Activated CD8-positive, alpha-beta memory T cell treated with anti-CD3 and anti-CD28 coated beads for 48 hours (primary cell): ENCODE data around the gene IL37.
"Not testable (repeated sequence)": the region's sequence is repeated elsewhere in the genome, so short reads cannot be mapped to it uniquely, and the experiment has no call there.

Experiments used
- DNase-seq, 3 experiments: peaks; one replicate each; pipeline ENCODE4 v3.0.0-alpha.2; 2020; ENCODE audit warnings: low read depth in 2 of 3, low spot score in 2 of 3

IL37 gene

DNA sequence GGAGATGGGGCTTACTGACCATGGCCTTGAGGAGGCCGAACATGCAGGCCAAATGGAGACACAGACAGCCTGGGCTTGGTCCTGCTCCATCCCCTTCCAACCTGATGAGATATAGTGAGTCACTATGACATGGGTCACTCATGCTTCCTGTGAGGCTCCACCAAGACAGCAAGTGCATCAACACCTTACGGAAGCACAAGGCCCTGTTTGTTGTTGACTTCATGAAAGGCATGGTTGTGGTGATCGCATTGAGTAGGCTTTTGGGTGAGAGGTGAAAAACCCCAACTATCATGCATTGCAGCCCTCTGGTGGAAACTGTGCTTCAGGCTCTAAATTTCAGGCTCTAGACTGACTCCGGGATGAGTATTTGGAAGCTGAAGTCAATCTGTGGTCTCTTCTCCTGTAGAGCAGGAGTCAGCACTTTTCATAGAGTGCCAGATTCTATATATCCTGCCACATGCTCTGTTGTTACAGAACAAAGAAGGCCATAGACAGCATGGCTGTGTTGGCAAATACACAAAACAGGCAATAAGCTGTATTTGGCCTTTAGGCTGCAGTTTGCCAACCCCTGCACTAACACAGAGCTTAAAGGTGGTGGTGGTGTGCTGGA, 10.1 kb downstream of the IL37 start:
- DNase-seq, result no peak

DNA sequence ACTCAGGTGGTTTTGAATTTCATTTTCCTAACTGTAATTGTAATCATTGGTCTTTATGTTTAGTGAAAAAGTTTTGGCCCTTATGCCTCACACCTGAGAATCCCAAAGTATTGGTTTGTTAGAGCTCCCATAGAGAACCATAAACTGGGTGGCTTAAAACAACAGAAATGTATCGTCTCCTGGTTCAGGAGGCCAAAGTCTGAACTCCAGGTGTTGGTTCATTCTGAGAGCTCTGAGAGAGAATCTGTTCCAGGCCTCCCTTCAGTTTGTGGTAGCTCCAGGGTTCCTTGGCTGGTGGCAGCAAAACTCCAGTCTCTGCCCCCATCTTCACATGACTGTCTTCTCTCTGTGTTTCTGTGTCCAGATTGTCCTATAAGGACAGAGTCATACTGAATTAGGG, 11.0 kb downstream of the IL37 start:
- DNase-seq, result no peak

DNA sequence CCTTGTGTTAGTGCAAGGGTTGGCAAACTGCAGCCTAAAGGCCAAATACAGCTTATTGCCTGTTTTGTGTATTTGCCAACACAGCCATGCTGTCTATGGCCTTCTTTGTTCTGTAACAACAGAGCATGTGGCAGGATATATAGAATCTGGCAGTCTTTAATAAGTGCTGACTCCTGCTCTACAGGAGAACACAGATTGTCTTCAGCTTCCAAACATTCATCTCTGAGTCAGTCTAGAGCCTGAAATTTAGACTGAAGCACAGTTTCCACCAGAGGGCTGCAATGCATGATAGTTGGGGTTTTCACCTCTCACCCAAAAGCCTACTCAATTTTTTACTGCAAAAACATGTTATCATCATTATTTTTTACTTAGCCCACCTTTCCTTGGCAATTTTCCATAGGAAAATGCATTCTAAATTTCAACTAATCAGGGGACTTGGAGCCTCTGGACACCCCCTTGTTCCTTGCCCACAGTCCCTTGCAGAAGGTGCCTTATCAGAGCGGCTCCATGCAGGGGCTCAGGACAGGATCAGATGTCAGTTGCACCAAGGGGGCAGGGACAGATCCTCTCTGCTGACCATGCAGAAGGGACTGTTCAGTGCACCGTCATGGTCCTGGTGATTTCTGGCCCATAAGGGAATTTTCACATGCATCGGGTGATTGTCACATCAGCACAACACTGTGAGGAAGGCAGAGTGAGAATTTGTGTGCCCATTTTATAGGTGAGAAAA, 12.4 kb downstream of the IL37 start:
- DNase-seq, result no peak

DNA sequence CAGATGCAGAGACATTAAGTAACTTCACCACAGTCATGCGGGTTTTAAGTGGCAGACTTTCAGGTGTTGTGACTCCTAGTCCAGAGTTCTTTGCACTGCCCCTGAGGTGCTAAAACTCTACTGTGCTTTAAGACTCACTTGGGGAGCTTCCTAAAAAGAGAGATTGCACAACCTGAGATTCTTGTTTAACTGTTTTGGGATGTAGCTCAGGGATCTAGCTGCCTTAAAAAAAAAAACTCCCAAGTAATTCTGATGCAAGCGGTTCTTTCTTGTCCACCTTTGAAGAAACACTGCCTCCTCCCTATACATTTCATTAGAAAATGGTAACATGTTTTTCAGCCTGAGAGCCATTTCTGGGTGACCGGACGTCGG, 13.0 kb downstream of the IL37 start:
- no peak for DNase-seq

DNA sequence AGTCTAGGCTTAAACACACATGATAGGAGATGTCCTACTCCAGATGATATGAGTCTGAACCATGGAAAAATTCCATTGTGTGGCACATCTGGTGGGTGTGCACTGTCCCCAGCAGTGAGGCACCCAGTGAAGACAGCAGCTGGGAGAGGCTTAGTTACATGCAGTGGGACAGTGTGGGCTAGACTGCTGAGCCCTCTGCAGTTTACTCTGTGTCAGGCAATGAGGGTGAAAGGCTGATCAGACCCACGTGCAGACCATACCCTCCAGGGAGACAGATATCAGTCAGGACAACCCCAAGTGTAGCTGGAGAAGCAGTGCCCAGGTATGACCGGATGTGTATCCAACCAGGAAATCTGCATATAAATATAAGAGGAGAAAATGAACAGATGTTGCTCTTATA, 13.4 kb downstream of the IL37 start:
- DNase-seq, result no peak

DNA sequence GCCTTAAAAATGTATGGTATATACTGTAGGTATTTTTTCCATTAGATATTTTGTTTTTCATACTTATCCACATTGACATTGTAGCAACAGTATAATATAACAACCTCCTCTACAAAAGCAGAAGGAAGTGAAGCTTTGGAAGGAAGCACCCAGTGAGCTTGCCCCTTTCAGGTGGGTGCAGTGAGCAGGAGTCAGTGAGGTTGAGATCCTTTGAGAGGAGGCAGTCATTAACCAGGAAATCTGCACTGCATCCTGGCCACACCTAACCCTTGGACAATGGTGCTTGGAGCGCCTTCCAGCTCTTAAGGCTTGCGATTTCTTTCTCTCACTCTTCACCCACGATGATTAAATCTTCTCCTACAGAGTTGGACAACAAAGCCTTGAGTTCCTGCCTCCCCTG, 13.9 kb downstream of the IL37 start:
- DNase-seq, result no peak

DNA sequence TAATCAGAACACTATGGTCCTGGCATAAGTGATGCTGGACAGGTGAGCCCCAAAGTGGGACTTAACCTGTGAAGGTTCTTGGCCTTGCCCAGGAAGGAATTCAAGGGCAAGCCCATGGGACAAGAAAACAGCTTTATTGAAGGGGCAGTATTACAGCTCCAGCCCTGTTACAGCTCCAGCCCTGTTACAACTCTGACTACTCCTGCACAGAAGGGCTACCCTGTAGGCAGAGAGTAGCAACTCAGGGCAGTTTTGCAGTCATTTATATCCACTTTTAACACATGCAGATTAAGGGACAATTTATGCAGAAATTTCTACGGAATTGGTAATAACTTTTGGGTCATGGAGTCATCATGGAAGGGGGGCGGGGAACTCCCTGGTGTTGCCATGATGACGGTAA, 15.7 kb downstream of the IL37 start:
- DNase-seq, result no peak

DNA sequence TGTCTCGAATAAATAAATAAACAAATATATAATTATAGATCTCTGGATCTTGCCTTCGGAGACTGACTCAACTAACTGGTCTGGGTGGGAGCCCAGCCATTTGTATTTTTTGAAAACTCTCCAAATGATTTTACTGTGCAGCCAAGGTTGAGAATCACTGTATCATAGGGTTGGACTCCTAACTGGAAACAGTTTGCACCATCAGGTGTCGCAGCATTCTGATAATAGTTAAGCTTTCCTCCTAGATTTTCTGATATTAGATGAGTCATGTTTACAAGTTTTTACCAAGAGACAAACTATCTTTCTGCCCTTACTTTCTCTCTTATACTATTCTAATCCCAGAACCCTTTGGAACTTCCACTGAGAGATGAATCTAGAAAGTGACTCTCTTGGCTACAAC, 16.8 kb downstream of the IL37 start:
- no peak for DNase-seq

DNA sequence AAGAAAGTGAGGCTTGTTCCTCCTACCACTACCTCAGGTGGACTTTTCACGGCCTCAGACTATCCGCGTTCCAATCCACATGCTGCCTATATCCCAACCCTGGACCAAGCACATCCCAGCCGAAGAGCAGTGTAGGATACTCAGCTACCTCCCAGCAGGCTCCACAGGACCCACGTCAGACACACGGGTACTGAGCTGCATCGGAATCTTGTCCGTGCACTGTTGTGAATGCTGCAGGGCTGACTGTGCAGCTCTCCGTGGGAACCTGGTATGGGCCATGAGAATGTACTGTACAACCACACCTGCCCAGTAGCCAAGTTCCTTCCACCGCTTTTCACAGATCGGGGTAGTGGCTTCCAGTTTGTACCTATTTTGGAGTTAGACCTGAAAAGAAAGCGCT, 22.3 kb downstream of the IL37 start:
- no peak for DNase-seq

DNA sequence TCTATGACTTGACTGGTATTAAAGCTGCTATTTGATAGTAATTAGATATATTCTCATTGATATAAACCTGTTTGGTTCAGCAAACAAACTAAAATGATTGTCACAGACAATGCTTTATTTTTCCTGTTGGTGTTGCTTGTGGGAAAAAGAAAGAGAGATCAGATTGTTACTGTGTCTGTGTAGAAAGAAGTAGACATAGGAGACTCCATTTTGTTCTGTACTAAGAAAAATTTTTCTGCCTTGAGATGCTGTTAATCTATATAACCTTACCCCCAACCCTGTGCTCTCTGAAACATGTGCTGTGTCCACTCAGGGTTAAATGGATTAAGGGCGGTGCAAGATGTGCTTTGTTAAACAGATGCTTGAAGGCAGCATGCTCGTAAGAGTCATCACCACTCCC, 23.2 kb downstream of the IL37 start:
- DNase-seq, result not testable (repeated sequence)

DNA sequence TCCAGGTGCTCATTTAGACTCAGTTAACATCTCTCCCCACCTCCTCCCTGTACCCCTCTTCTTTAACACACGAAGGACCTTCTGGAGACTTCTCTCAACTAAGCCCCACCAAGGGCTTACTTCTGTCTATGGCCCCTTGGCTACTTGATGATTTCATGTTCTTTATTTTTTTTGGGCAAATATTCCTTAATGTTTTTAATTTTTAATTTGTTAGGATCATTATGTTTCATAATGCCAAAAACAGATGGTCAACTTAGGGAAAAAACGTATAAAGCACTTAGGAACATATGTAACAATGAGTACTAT, 25.9 kb downstream of the IL37 start:
- no peak for DNase-seq

DNA sequence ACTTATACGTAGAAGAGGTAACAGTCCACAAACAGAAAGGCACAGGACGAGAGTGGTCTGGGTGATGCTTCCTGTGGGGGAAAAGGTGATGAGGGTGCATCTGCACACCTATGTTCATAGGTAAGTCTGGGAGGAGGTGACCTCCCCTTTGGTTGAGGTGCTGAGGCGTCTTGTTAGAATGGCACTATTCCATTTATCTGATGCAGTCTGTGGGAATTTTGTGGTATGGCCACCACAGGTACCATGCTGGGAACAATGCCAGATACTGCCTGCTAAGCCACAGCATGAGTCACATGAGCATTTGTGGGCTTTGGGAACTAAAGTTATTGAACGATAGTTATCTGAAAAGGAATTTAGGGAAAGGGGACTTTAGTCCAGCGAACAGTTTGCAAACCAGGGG, 27.9 kb downstream of the IL37 start:
- no peak for DNase-seq

DNA sequence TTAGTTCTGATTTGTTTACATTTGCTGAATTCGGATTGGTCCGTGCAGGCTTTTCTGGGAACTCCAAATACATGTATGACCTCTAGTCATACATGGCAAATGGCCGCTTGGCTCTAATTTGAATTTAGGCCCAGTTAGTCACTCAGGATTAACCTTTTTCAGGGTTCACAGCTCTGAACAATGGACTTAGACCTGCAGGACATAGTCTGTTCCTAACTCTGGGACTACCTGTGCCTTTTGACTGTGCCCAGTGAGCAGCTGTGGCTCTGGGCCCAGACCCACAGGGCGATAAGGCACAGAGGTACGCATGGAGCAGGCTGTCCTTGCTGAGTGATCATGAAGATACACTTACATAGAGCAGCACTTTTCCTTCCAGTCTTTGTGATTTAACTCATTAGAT, 28.5 kb downstream of the IL37 start:
- no peak for DNase-seq

DNA sequence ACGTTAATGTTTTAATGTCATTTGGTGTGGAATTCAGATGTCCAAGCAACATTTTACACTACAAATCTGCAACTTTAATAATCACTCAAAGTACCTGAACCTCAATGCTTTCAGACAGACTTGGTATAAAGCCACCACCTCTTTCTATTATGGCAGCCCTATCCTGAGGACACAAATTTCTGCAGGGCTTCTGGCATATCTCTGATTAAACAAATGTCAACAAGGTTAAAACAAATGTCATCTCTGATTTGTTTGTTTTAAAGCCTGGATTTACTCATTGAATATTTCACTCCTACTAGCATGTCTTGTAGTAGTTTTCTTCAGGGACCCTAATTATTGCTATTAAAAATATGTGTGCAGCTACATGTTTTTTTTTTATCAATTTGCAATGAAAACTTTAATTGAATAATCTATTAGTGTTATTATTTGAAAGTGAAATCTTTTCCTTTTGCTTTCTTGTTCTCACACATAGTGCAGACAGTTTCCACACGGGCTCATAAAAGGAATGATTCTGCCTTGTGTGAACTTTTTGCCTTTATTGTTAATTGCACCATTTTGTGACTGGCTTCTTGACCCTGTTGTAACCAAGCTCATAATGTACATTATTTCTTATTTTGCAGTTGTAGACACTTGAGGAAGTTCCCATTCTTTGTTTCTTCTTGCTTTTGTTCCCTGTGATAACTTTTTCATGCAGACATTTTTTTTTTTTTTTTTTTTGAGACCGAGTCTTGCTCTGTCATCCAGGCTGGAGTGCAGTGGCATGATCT, 30.1 kb downstream of the IL37 start:
- DNase-seq, result no peak

DNA sequence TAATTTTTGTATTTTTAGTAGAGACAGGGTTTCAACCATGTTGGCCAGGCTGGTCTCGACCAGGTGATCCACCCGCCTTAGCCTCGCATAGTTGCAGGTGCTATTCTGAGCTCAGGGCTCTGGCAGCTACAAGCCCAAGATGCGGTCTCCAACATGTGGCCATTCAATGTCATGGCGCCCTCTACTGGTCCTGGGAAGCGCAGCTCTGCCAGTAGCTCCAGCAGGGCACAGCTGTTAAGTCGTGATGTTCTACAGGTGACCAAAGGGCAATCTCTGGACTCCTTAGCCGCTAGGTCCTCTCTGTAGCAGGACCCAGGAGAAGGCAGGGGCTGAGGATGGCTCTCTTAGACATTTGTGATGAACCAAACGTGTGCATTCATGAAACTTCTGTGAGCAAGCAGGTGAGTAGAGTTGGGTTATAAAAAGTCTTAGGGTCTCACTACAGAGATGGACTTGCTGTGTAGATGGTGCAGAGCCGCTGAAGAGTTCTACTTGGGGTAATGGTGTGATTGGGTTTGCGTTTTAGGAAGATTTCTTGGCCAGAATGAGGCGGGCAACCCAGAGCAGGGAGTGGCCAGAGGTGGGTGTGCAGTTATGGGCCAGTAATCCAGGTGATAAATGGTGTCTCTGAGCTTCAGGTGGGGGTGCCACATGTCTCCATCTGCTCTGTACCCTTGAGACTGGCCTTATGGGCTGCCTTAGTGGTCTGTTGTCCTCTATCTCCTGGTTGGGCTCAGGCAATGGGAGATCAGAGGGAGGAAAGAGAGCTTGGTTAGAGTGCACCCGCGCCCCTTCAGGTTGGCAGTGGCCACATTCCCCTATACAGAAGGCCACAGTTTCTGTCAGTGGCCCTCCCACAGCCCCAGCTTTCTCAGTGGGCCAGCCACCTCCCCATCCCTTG, 31.0 kb downstream of the IL37 start:
- peak; percentile 23 to 67 (median 36) for DNase-seq

DNA sequence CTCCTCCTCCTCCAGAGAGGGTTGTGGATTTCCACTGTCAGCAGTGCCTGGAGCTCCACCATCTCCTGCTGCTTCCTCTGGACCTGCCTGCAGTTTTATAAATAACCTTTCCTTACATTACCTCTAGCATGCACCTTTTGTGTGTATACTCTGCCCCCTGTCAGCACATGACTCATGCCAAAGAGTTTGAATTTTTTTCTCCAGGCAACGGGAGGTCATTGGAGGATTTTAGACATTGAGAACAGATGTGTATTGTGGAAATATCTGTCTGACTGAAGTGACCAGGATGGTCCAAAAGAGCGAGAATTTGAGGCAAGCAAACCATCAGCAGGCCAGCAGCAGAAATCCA, 31.7 kb downstream of the IL37 start:
- DNase-seq, result no peak

DNA sequence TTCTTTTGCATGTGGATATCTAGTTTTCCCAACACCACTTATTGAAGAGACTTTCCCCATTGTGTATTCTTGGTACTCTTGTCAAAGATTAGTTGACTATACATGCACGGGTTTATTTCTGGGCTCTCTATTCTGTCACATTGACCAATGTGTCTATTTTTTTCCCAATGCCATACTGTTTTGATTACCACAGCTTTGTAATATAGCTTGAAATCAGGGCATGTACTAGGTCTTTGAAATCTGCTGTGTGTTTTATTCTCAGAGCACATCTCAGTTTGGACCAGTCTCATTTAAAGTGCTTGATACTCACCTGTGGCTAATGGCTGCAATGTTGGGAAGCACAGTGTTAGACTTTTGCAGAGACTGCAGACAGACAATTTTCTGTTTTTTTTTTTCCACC, 34.0 kb downstream of the IL37 start:
- no peak for DNase-seq

DNA sequence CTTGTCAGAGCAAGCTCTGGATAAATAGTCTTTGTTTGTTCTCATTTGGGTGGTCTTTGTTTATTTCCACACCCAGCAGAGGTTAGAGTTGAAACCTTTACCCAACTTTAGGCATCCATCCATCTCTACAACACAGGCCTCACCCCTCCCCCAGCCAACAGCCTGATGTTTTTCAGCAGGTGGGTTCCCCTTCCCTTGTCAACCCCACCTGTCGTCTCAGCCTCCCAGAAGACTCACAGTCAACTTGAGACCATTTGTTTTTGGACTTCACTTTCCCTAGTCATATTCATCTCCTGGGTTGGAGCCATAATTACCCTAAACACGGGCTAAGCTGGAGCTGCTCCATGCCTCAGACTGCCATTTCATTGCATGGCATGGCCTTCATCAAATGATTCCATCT, 35.1 kb downstream of the IL37 start:
- DNase-seq, result no peak

DNA sequence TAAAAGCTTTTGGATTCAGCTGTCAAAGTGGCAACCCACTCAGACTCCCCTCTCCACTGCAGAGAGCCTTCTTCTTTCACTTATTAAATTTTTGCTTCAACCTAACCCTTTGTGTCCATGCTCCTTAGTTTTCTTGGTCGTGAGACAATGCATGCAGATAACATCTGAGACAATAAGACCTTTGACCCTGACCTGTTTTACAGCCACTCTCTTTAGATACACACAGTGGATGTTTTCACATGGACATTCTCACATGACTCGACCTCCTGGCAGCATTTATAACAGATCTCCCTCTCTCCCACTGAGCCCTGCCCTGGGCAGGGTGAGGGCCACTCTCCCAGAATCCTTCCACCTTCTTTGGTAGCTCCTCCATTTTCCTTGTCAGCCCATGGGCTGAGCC, 36.4 kb downstream of the IL37 start:
- DNase-seq, result no peak

DNA sequence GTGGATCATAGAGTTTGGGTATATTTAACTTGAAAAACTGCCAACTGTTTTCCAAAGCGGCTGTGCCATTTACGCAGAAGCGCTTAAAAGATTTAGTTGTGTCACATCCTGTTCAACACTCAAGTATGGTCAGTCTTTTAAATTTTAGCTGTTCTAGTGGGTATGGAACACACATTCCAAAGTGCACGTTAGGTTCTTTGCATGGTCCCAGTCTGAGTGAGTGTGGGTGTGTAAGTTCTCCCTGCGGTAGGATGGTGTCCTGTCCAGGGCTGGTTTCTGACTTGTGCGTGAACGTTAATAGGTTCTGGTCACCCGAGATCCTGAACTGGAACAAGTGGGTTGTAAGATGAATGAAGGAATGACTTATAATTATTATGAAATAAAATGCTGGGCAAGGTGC, 38.5 kb downstream of the IL37 start:
- no peak for DNase-seq

DNA sequence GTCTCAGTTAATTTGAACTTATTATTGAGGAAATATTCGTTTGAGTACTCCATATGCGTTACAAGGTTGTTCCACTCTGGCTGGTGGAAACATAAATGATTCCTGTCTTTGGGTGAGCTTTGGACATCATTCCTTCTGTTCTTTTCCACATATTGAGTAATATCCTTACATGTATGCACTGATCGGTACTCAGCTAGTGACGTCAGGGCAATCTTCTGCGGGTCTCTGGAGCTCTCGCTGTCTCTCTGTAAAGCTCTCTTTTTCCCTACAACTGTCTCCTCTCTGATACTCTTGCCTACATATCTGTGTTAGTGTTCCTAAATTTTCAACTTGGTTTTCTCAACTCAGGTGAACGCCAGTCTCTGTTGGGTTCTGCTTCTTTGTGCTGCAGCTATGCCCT, 43.4 kb downstream of the IL37 start:
- DNase-seq, result no peak

DNA sequence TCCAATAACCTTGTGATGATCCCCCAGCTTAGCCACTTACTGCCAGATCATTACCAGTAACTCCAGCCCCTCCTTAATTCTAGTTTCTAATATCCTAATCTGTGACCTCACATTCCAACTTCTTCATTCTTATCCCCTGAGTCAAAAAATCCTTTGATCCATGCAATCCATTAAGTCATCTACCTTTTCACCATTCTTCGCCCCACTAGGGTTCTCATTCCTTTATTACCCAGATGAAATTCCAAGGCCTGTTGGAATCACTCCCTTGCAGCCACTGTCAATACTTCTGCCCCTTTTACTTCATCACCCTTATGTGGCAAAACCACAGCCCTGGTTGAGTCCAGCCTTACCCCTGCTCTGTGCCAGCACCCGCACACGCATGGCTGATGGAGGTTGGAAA, 46.5 kb downstream of the IL37 start:
- DNase-seq, result no peak
